GM21526 (cell line): ENCODE data around the gene TMEM123.
A peak's percentile ranks its signal among the peaks of the same experiment; 100 is the strongest.

Experiments
- ATAC-seq: cut with Tn5 transposase; IDR thresholded peaks from one replicate; pipeline ENCODE4 v1.9.1; 2021; ENCODE audit warnings: moderate library complexity; ENCODE audit not compliant: unreplicated experiment, low FRiP score

TMEM123 gene

GRCh38 chr11:102399189-102399588 lies 53.4 kb downstream of the TMEM123 start:
- no peak for ATAC-seq

DNA sequence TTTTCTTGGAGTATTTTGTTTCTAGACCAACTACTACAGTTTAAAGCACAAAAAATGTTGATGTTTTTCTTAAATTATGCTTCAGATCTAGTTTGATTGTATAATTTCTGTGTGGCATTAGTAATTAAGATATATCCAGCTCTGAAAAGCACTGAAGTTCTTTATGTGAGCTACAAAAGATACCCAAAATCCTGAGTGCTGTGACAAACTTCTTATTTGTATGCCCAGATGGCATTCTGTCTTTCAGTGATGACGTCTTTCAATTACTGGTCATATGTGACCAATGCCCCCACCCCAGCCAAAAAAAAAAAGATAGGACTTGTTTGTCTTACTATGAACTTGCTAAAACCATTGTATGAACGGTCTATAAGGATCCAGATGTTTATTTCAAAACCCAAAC lies 54.3 kb downstream of the TMEM123 start:
- no peak for ATAC-seq

DNA sequence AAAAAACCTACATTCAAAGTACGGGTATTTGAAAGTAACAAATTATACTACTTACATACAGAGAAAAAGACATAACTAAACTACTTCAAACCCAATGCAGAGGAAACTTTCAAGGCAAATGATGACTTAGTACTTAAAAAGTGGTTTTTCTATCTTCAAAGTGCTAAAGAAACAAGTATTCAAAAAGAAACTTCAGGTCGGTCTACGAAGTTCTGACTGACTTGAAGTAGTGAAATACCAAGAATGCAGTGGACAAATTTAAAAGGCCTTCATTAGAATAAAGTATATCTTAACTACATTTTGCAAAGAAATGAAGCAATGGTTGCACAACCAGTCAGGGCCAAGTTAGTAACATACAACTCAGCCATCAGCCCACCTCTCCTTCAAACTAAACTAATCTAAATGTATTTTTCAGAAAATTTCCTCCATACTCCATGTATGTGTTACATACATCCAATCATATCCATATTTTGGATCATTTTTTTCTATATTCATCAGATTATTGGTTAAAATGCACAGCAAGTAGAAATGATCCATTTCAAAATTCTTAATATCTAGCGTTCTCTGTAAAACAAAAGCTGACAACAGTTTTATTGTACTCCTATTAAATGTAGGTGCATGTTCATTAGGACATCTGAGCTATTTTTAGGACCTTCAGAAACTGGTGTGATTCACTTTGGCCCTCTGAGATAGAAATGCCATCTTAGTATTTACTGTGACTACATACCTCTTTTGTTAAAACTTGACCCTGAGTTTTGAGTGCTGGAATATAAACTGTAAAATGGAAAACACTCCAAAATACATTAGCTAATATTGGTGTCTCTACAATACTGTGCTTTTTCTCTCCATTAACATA lies 55.6 kb downstream of the TMEM123 start:
- ATAC-seq = no peak

DNA sequence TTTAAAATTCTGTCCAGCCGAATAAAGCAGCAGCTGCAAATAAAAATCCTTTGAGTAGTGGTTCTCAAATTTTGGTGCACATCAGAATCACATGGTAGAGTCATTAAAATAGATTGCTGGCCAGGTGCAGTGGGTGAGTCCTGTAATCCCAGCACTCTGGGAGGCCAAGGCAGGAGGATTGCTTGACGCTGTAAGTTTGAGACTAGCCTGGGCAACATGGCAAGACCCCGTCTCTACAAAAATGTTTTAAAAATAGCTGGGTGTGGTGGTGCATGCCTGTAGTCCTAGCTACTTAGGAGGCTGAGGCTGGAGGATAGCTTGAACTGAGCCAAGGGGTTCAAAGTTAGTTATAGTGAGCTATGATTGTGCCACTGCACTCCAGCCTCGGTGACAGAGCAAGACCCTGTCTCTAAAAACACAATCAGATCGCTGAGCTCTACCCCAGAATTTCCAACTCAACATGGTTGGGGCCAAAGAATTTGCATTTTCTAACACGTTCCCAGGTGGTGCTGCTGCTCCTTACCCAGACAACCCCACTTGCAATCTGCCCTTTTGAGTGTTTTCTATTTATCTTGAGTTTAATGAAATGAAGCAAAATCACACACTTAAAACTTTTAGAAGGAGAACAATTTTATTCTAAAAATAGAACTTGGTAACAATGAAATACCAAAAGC lies 56.7 kb downstream of the TMEM123 start:
- no peak for ATAC-seq

DNA sequence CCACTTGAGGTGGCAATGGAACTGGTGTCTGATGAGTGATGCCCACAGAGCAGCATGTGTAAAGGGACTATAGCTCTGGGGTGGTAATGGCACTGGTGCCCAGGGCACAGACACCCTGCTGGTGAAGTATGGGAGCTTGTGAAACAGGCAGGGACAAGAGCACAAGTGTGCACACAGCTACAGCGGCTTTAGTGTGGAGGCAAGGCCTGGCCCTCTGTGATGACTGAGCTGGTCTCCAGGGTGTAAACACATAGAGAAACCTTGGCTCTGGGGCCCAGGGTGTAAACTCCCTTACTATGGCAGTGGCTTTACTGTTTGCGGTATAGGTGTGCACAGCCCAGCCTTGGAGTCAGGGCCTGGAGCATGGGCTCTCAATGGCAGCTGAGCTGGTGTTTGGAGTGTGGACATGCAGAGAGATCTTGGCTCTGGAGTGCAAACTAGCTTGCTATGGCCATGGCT lies 59.3 kb downstream of the TMEM123 start:
- no peak for ATAC-seq

GRCh38 chr11:102391549-102392237 lies 60.9 kb downstream of the TMEM123 start:
- no peak for ATAC-seq

DNA sequence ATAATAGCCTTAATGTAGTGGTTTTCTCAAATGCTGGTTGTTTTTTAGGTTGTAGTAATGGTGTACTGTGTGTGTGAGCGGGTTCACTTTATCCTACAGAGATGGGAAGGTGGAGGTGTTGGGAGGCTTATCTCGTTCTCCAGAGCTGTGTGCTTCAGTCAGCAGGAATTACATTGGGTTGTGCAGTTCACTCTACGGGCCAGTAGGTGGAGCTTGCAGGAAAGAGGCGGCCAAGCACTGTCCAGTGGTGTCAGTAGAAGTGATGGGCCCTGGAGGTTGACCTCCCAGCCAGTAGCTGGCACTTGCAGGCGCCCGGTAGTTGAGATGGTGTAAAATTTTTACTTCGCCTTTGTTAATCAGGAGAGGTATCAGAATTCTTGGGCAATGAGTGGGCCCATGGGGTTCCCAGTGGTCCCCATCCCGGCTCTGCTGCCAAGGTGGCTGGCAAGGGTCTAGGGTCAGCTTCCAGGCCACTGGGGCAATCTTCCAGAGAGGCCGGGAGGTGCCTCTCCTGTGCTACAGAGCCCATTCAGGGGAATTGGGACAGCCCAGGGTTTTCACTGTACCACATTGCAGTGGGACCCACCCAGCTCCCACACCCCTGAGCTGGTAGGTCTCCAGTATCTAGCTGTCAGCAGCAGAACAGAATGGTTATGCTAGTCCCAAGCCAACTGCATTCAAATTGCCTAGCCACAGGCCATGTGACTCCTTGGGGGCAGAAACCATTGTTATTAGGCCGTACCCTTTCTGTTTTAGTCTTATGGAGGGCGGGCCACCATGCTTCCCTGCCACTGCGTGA lies 61.7 kb downstream of the TMEM123 start:
- peak; percentile 85 for ATAC-seq

DNA sequence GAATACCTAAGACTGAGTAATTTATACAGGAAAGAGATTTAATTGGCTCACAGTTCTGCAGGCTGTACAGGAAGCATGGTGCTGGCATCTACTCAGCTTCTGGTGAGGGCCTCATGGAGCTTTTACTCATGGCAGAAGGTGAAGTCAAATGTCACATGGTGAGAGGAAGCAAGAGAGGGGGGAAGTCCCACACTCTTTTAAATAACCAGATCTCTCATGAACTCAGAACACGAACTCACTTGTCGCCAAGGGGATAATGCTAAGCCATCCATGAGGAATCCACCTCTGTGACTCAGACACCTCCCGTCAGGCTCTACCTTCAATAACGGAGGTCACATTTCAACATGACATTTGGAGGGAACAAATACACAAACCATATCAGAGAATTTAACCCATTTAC lies 63.3 kb downstream of the TMEM123 start:
- no peak for ATAC-seq

DNA sequence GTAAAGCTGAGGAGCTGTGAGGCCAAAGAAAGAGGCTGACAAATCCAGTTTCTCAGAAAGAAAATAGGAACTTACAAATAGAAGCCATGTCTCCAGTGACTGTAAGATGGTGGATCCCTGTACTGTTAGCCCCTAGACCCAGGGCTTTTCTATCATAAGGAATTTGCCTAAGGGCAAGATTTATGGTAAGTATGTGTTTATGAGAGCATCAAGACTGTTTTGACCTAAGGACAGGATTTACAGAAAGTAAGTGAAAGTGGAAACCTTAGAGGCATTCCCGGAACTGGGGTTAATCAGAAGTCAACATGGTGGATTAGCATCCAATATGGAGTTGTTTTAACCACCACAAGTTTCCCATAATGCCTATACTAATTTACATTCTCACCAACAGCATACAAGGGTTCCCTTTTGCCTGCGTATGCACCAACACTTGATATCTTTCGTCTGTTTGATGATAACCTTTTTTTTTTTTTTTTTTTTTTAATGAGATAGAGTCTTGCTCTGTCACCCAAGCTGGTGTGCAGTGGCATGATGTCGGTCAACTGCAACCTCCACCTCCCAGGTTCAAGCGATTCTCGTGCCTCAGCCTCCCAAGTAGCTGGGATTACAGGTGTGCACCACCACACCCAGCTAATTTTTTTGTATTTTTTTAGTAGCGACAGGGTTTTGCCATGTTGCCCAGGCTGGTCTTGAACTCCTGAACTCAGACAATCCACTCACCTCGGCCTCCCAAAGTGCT lies 65.4 kb downstream of the TMEM123 start:
- ATAC-seq = no peak

DNA sequence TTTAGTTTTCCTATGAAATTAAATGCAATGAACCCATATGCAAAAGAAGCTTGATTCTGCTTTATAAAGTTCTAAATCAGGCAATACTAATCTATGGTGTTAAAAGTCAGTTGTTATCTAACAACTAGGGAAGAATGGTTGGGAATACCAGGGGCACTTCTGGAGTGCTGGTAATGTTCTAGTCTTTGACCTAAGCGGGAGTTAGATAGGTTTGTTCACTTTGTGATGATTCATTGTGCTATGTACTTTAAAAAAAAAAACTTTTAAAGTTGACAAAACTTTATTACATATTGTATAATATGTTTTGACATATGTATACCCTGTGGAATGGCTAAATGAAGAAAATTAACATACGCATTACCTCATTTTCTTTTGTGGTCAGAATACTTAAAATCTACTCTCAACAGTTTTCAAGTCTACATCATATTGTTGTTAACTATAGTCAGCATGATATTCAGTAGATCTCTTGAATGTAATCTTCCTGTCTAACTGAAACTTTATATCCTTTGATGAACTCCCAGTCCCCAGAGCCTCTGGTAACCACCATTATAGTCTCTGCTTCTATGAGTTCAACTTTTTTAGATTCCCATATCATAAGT lies 66.3 kb downstream of the TMEM123 start:
- ATAC-seq = no peak

GRCh38 chr11:102385085-102386007 lies 67.2 kb downstream of the TMEM123 start:
- ATAC-seq = no peak

- no peak for ATAC-seq
These were observed 68.0 kb downstream of the TMEM123 start for GRCh38 chr11:102384419-102385079.

DNA sequence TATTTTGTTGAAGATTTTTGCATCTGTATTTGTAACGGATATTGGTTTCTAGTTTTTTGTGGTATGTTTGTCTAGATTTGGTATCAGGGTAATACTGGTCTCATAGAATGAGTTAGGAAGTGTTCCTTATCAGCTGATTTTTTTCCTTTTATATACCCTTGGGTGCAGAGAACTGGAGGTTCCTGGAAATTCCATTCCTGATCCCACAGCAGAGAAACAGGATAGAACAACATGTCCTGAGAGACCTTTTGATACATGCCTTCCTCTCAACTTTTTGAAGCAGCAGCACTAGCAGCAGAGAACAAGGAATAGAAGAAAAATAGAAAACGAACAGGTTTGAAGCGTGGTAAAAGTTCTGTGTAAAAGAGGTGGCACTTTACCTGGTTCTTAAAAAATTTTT lies 68.7 kb downstream of the TMEM123 start:
- no peak for ATAC-seq

GRCh38 chr11:102382384-102382783 lies 70.2 kb downstream of the TMEM123 start:
- ATAC-seq = no peak

DNA sequence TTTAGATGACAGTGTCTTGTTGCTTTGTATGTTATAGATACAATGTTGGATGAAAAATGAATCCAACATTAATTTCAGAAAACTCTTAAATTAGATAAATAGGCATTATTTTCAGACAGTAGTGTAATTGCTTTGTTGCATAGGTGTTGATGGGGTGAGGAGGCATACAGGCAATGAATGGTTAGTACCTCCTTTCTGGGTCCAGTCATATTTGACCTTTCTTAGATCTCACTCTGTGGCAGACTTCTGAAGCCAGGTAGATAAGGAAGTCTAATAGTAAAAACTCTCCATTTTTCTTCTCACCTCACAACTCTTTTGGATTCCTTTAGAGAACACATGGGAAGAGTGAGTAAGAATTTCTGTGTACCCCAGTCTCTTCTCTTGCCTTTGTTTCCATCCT lies 73.7 kb downstream of the TMEM123 start:
- no peak for ATAC-seq

DNA sequence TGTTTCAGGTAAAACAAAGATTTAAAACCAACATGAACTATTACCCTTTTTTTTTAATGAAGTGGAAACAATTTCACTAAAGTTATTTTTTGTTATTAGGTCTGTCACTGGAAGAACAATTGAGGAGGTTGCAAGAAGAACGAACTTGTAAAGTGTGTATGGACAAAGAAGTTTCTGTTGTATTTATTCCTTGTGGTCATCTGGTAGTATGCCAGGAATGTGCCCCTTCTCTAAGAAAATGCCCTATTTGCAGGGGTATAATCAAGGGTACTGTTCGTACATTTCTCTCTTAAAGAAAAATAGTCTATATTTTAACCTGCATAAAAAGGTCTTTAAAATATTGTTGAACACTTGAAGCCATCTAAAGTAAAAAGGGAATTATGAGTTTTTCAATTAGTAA lies 74.7 kb downstream of the TMEM123 start:
- no peak for ATAC-seq

- no peak for ATAC-seq
These were observed 76.7 kb downstream of the TMEM123 start for GRCh38 chr11:102375720-102376399.
